ENCODE measurements around the gene TRIM14.
"Not testable (repeated sequence)": the region's sequence is repeated elsewhere in the genome, so short reads cannot be mapped to it uniquely, and the experiment has no call there.

Gene TRIM14

GRCh38 chr9:98080326-98080725, 38.7 kb downstream of the TRIM14 start:
- no peak for DNase-seq

- DNase-seq, result no peak
Measured at GRCh38 chr9:98078895-98079294, 40.1 kb downstream of the TRIM14 start.

DNA sequence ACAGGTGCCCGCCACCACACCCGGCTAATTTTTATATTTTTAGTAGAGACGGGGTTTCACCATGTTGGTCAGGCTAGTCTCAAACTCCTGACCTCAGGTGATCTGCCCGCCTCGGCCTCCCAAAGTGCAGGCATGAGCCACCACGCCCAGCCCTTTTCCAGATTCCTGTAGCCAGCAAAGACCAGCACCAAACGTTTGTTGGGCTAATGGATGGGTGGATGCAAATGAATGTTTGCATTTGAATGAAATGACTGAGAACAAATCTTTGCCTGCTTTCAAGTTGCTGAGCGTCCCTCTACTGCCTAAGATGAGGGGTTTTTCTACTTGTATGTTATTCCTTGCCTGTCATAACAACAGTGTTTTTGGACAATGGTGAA, 42.5 kb downstream of the TRIM14 start:
- DNase-seq, result not testable (repeated sequence)

DNA sequence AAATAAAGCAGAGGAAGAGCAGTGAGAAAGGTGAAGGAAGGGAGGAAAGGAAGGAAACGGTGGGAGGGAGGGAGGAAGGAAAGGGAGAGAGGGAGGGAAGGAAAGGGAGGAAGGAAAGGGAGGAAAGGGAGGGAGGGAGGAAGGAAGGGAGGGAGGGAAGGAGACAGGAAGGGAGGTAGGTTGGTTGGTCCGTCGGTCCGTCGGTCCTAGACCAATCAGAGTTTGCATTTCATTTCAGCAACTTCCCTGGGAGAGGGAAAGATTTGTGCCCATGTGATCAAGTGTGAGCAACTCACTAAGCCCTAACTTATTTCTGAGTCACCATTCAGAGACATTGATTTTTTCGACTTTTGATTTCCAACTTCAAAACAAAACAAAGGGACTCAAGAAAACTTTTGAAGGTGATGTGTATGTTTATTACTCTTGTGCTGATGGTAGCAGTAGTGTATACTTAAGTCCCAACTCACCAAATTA, 43.7 kb downstream of the TRIM14 start:
- DNase-seq, result peak; percentile 72

DNA sequence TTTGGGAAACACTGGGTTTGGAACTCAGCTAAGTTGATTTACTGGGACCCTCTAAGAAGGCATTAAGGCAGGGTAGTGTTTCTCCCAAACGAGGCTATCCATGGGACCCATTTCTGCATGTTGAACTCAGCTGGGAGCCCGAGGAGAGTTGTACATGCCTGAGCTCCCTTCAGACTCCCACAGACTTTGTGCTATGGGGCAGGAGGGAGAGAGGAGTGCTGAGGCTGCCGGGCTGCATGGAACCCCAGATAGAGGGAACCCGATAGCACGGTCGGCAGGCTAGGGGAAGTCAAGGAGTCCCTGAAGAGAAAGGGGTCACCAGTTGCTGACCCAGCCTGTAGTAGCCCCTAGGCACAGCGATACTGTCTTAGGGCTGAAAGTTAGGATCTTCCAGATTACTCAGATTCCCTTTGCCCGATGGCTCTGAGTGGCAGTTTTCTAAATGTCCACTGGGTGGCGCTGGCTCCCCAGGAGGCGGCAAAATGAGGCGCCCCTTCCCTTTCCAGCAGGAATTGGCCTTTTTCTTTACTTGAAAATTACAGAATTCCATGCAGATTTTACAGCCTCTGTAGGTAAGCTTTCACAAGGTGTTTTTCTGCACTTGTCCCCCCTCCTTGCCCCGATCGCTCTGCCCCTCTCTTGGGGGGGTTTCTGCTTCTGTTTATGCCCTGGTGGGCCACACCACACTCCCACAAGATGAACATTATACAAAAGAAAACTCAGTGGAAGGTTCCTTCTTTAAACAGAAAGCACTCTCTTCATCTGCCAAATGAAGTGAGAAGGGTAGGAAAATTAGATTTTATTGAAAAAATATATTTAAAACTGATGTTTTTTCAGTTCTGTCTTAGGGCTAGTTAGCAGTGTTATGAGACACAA, 44.7 kb downstream of the TRIM14 start:
- peak; percentile 76 for DNase-seq

DNA sequence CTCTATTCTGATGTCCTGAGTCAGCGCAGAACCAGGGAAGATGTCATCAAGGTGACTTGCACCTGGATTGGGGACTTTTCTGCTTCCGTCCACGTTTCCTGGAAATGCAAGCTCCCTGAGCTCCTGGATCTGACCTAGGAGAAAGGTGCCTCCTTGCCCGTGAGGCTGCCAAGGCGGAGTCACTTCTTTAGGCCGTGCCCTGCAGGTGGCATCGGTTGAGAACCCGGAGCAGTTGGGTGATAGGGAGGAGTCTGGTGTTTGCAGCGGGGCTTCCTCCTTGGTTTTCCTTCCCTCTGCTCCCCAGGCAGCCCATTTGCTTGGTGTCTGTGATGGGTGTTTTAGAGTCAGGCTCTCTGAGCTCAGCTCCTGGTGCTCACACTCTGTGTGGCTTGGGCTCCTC, 47.3 kb downstream of the TRIM14 start:
- no peak for DNase-seq

DNA sequence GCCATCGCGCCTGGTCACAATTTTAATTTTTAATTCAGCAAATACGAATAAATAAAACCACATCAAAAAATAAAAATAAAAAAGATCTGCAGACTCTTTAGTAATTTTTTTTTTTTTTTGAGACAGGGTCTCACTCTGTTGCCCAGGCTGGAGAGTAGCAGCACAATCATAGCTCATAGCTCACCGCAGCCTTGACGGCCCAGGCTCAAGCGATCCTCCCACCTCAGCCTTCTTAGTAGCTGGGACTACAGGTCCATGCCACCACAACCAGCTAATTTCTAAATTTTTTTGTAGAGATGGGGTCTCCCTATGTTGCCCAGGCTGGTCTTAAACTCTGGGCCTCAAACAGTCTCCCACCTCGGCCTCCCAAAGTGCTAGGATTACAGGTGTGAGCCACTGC, 48.3 kb downstream of the TRIM14 start:
- DNase-seq, result no peak

GRCh38 chr9:98069551-98069950, 49.5 kb downstream of the TRIM14 start:
- no peak for DNase-seq

DNA sequence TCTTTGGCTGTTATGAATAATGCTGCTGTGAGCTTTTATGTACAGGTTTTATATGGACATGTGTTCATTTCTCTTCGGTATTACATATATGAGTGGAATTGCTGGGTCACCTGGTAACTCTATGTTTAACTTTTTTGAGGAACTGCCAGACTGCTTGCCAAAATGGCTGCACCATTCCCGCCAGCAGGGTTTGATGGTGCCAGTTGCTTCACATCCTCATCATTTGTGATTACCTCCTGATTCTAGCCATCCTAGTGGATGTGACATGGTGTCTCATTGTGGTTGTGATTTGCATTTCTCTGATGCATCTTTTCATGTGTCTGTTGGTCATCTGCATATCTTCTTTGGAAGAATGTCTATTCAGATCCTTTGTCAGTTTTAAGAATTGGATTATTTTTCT, 51.8 kb downstream of the TRIM14 start:
- no peak for DNase-seq

DNA sequence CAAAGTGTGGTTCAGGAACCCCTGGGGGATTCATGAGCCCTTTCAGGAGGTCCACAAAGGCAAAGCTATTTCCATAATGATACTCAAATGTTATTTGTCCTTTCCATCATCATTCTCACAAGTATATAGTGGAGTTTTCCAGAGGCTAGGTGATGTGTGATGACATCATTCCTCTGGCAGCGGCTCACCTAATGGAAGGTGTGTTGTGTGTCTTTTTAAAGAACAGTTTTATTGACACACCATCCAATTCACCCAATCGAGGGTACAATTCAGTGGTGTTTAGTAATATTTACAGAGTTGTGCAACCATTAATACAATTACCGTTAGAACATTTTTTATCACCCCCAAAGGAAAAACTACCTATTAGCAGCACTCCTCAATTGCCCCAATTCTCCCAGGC, 52.8 kb downstream of the TRIM14 start:
- no peak for DNase-seq

DNA sequence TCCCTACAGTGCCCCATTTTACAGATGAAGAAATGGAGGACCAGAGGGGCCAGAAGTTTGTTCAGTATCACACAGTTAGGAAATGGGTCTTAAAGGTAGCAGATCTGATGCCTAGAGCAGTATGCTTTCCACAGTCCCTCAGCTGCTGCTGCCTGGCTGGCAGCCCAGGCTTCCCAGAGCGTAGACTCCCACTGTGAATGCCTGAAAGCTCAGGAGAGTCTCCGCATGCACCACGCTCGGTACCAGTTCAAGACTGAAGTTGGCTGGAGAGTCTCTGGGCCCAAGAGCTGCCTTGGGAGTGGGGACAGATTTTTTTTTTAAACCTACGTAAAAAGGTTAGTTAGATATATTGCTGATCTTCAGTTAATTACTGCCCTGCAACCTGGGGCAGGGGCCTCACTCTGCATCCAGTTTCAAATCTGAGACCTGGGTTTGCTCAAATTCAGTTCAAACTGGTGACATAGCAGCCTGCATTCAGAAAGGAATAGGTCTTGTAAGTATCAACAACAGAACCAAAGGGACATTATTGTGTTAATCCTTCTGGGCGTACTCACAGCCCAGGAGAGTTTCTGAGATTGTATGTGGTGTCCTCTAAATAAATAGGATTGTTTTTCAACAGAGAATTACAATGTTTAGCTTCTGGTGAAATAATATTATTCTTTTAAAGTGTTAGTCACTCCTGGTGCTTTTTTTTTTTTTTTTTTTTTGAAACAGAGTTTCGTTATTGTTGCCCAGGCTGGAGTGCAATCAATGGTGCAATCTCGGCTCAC, 54.2 kb downstream of the TRIM14 start:
- DNase-seq, result no peak

GRCh38 chr9:98062161-98062560, 56.9 kb downstream of the TRIM14 start:
- DNase-seq, result no peak

- no peak for DNase-seq
Measured at GRCh38 chr9:98057138-98057799, 61.8 kb downstream of the TRIM14 start.

DNA sequence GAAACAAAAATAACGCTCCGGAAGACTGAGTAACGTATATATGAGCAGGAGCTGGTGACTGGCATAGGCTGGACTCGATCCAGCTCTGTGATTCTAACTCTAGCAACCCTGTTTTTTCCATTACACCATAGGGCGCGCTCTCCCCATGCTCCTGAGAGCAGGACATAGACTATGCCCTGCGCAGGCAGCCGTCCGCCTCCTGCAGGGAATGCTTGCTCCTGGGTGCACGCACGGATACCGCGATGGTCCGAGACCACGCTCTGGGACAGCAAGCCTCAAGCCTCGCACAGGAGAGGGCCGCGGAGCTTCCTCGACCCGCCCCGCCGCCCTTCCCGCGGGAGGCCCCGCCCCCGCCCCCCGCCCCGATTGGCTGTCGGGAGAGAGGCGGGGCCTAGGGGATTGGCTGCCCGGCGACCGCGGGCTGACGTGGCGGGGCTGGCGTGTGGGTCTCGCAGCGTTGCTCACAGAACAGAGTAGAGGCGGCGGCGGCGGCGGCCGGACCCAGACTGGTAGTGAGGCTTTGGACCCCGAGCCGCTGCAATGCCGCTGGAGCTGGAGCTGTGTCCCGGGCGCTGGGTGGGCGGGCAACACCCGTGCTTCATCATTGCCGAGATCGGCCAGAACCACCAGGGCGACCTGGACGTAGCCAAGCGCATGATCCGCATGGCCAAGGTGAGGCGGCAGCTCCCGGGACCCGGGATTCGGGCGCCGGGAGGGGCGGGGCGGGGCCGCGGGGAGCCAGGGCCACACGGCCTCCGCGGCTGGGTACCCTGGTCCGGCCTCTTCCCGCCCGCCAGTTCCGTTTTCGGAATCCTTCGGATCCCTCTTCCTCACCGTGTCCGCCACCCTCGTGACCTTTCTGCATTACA, 62.5 kb downstream of the TRIM14 start, which contains the start of gene NANS:
Gene NANS, plus strand, starts transcription at position 464 of the 869 bp plus-strand sequence. Its CDS starts 77 bp downstream, at position 541.
- peak; percentile 87 for DNase-seq

DNA sequence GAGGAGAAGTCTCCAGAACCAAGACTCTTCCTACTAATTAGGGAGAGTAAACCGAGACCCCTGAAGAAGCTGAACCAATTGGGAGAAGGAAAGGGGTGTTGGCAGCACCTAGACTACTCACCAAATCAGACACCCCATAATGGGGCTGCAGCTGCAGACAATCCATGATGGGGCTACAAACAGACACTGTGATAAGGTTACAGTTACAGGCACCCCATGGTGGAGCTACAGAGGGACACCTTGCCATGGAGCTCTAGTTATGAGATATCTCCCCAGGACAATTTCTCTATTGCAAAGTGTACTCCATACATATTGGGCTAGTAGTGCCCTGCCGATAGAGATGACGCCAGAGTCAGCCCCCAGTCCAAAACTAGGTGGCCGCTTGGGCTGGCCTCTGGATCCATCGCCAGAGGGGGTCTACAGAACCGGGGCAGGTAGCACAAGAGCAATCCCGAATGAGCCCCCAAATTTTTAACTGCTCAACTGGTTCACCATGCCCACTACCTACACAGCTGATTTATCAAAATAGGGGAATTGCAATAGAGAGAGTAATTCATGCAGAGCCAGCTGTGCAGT, 64.6 kb downstream of the TRIM14 start:
- DNase-seq, result no peak

- no peak for DNase-seq
Measured at GRCh38 chr9:98050351-98050750, 68.7 kb downstream of the TRIM14 start.

GRCh38 chr9:98049288-98050072, 69.5 kb downstream of the TRIM14 start:
- no peak for DNase-seq

GRCh38 chr9:98047002-98047401, 72.0 kb downstream of the TRIM14 start:
- DNase-seq, result no peak

DNA sequence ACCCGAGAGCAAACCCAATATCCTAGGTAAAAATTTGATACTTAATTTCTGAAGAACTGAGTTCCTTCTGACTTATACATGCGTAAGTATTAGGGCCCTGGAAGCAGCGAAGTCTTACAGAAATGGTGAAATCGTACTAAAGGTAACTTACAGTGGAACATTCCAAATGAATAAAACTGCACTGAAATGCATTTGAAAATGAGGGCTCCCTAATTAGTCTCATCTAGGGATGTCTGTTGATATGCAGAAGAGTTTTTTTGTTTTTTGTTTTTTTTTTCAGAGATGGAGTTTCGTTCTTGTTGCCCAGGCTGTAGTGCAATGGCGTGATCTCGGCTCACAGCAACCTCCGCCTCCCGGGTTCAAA, 72.9 kb downstream of the TRIM14 start:
- DNase-seq, result no peak

DNA sequence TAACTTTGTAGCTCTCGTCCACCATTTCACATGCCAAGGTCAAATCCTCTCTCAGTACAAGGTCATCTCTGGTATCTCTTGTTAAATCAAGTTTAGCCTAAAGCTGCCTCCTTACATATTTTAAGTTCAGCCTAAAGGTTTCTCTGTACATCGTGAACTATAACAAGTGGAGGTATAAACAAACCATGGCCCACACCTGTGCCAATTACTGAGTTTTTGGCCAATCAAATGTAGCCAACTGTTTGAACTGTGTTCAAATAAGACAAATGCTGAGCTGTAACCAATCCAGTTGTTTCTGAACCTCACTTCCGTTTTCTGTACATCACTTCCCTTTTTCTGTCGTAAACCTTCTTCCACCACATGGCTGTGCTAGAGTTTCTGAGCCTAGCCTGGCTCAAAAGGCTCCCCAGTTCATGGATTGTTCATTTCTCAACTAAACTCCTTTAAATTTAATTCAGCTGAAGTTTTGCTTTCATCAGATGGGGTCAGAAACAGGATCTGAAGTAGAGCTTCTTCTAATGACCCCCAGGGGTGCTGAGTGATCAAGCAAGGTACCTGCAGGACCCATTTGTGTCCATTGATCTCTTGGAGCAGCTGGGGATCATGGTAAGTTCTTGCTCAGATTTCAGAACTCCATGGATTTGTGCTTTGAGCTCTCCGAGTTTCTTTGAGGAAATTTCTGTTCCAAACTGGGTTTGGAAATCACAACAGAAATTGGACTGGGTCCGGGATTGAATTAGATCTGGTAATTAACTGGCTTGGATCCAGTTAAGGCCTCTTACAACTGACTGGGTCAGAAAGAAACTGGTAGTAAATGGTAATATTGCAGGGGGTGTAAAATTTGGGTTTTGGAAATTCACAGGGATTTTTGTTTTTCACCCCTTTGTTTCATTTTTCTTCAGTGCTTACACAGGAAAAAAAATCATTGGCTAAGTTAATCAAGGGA, 73.5 kb downstream of the TRIM14 start:
- peak; percentile 70 for DNase-seq

Measured in CD4-positive, alpha-beta T cell treated with Interleukin-4 for 4 hours (primary cell).